HL-60/S4 (cell line): ENCODE results near the gene SIAH2.

Experiments
- in situ Hi-C: fragments of 300-500 bp; cut with MboI; formaldehyde crosslinking; loops from 2 replicates; pipeline ENCODE4 v1.14.3; 2022; ENCODE audit warnings: low sequenced_read_pairs

SIAH2 gene

DNA sequence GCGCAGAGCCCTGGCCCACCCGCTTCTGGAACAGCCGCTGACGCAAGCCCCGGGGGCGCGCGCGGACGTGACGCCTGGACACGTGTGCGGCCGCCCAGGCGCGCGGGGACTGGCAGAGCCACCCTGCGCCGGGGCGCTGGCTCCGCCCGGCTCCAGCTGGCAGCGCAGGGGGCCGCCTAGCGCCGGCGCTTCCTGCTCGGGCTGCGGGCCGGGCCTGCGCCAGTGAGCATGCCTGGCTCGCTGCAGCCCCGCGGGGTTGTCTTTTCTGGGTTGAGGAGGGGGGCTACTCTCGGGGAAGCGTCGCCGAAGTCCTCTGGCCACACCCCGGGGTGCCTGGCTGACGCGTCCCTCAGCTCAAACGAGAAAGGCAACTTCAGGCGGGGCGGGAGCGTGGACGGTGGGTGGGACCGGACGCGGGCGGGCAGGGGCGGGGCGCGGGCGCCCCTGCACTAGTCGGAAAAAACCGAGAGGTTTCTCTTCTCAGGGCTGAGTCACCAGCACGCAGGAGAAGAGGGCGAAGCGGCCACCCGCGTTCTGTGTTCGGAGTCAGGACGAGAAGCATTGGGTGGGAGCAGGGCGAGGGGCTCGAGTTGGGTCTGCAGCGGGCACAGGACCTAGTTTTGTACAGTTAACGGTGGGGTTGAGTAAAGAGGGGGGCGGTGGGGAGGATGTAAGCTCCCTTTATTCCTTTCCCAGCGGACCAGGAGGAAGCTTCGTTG is at the start of gene SIAH2:
TSS of gene SIAH2 (minus strand) at position 48 of the 719 bp plus-strand sequence. CDS start 320 bp downstream, outside the sequence.
- in situ Hi-C loops, result no loop called here

- in situ Hi-C loops, result no loop called here
These were observed 49.0 kb upstream of the SIAH2 start for GRCh38 chr3:150811984-150812383.

DNA sequence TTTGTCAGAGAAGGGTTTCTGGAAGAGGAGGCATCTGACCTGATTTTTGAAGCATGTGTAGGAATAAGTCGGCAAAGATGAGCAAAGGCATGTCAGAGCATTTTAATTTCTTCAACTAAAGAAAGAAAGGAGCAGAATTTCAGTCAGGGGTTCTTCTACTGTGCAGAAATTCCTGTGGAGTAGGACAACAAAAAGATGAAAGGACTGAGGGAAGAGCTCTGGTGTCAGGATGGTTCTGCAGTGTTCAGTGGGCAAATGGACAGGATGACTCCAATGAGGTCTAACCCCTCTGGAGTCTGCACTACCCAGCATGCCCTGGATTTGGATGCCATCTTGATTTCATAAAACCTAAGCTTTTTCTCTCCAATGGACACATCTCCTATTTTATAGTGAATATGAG is 47.7 kb upstream of the SIAH2 start:
- in situ Hi-C loops, result no loop called here

- in situ Hi-C loops, result no loop called here
These were observed 43.3 kb upstream of the SIAH2 start for GRCh38 chr3:150806185-150806835.

DNA sequence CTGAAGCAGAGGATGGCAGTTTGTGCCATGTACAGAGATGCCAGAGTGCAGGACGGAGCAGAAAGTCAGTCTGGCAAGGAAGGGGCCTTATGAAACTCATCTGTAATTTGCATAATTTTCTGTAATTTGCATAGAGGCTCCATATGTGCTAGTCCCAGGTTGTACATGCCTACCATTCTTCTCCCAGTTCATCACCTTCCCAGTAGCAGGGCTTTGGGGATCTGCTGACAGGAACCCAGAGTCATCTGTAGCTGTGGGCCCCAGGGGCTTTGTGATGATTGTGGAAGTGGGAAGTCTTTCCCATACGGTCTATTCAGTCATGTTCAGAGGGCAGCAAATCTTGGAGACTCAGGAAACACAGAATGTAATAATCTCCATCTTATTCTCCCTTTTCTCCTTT is 42.4 kb upstream of the SIAH2 start:
- in situ Hi-C loops, result no loop called here

GRCh38 chr3:150803440-150803985 is 40.5 kb upstream of the SIAH2 start:
- in situ Hi-C loops, result no loop called here

DNA sequence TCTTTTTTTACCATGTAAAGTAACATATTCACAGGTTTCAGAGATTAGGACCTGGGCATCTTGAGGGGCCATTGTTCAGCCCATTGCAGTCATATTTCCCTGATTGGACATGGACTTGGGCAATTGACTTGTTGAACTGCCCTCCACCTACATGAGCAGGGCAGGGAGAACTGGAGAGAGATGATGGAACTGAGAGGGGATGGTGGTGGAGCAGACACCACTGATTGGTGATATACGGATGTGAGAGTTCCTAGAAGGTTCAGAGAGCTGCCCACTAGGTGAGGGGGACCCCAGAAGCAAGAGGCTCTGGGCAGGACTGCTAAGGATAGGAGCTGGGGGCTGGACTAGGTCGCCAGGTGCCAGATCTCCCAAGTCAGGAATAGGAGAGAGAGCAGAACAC is 37.8 kb upstream of the SIAH2 start:
- in situ Hi-C loops, result no loop called here

- in situ Hi-C loops, result loop anchor here (25.0 kb wide), 1 partner anchor 339 kb away; no protein-coding TSS in a partner anchor
These were observed 35.2 kb upstream of the SIAH2 start for GRCh38 chr3:150798122-150798618.

- in situ Hi-C loops, result loop anchor here (25.0 kb wide), 1 partner anchor 340 kb away; no protein-coding TSS in a partner anchor
These were observed 34.2 kb upstream of the SIAH2 start for GRCh38 chr3:150797155-150797554.

DNA sequence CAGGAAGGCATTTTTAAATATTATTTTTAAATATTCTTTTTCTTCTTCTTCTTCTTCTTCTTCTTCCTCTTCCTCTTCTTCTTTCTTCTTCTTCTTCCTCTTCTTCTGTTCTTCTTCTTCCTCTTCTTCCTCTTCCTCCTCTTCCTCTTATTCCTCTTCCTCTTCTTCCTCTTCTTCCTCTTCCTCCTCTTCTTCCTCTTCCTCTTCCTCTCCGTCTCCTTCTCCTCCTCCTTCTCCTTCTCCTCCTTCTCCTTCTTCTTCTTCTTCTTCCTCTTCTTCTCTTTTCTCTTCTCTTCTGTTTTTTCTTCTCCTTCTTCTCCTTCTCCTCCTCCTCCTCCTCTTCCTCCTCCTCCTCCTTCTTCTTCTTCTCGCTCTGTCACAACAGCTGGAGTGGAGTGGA is 33.6 kb upstream of the SIAH2 start:
- in situ Hi-C loops, result loop anchor here (25.0 kb wide), 1 partner anchor 341 kb away; no protein-coding TSS in a partner anchor

DNA sequence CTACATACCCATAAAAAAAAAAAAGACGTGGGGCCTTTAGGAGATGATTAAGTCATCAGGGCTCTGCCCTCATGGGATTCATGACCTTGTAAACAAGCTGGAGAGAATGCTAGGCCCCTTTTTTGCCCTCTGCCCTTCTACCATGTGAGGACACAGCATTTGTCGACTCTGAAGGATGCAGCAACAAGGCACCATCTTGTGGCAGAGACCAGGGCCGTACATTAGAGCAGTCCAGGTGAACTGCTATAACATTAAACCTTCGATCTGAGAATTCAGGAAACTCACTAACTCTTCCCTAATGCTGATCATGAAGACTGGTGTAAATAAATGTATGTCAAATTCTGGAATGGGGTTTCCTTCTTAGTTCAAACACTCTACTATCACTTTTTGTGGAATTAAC is 30.7 kb upstream of the SIAH2 start:
- in situ Hi-C loops, result loop anchor here (25.0 kb wide), 1 partner anchor 344 kb away; no protein-coding TSS in a partner anchor

GRCh38 chr3:150790629-150791028 is 27.7 kb upstream of the SIAH2 start:
- in situ Hi-C loops, result loop anchor here (25.0 kb wide), 1 partner anchor 347 kb away; no protein-coding TSS in a partner anchor

- in situ Hi-C loops, result loop anchor here (25.0 kb wide), 1 partner anchor 348 kb away; no protein-coding TSS in a partner anchor
These were observed 26.5 kb upstream of the SIAH2 start for GRCh38 chr3:150789451-150789850.

GRCh38 chr3:150787741-150788370 is 24.9 kb upstream of the SIAH2 start:
- in situ Hi-C loops, result loop anchor here (25.0 kb wide), 1 partner anchor 349 kb away; no protein-coding TSS in a partner anchor

DNA sequence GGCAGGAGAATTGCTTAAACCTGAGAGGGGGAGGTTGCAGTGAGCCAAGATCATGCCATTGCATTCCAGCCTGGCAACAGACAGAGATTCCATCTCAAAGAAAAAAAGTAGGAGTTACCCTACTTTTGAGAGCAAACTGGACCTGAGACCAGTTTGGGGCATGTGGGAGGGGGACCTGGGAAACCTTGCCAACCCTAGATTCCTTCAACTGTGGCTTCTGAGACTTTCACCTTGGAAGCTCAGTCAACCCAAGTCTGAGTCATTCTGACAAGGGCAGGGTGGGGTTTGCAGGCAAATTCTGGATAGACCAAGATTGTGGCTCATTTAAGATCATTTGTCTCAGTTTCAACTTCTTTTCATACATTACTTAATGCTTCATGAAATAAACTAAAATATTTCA is 23.8 kb upstream of the SIAH2 start:
- in situ Hi-C loops, result loop anchor here (25.0 kb wide), 1 partner anchor 351 kb away; no protein-coding TSS in a partner anchor

GRCh38 chr3:150784747-150785125 is 21.8 kb upstream of the SIAH2 start:
- in situ Hi-C loops, result loop anchor here (25.0 kb wide), 1 partner anchor 353 kb away; no protein-coding TSS in a partner anchor

DNA sequence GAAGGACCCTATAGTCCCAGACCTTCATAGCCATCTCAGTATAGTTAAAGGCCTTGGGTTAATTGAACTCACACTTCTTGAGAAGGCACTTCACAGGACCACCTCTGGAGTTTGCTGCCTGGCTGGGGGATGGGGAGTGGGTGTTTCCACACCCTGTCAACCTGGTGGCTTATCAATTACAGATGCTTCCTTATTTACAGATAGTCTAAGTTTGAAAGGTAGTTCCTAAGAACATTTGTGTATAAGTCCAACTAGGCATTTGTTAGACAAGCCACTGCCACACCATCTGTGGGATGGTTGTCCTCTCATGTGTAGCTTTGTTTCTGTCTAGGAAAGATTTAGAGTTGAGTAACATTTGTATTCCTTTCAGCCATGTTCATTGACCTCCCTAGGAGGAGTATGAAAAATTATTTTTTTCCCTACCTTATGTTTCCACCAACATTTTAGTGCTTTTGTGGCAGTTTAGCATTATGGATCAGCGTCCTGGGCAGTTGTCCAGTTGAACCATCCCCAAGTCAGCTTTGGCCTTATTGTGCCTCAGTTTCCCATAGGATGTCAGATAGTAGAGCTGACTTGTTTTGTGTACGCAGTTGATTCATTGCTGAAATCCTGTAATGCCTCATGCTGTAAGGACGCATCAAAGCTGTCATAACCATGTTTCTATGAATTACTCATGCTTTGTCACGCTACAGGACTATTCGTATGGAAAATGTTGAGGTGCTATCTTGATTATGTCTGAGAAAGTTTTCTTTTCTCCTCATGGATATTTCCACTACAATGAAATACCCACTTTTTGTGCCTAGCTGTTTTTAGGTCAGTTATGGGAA is 21.2 kb upstream of the SIAH2 start:
- in situ Hi-C loops, result loop anchor here (25.0 kb wide), 1 partner anchor 353 kb away; no protein-coding TSS in a partner anchor

- in situ Hi-C loops, result loop anchor here (25.0 kb wide), 1 partner anchor 354 kb away; no protein-coding TSS in a partner anchor
These were observed 20.3 kb upstream of the SIAH2 start for GRCh38 chr3:150783316-150783715.

GRCh38 chr3:150779402-150779858 is 16.5 kb upstream of the SIAH2 start:
- in situ Hi-C loops, result loop anchor here (25.0 kb wide), 1 partner anchor 358 kb away; no protein-coding TSS in a partner anchor
